SK-N-SH treated with all-trans-retinoic acid at 6 μM for 48 hours (cell line): ENCODE data around the gene NHEJ1.

Experiments
- PATZ1 ChIP-seq: fragments of 250-450 bp; sonication (Bioruptor Pico); IDR thresholded peaks from 2 replicates; pipeline ENCODE4 v1.8.0; 2020; ENCODE audit warnings: mild to moderate bottlenecking, moderate library complexity, borderline replicate concordance
- POU6F1 ChIP-seq: fragments of 250-450 bp; sonication (Bioruptor Pico); IDR thresholded peaks from 2 replicates; pipeline ENCODE4 v1.8.0; 2021; ENCODE audit warnings: low read depth, mild to moderate bottlenecking, moderate library complexity, borderline replicate concordance
- RARB ChIP-seq: fragments of 250-450 bp; sonication (Bioruptor Pico); IDR thresholded peaks from 2 replicates; pipeline ENCODE4 v1.8.0; 2021; ENCODE audit warnings: mild to moderate bottlenecking, moderate library complexity

GRCh38 chr2:219082332-219082958 lies 78.2 kb downstream of the NHEJ1 start:
- TF ChIP-seq POU6F1 (no peak), RARB (CRISPR knock-in tag) (no peak), PATZ1 (CRISPR knock-in tag) (no peak)
